HepG2 (cell line): ENCODE results near the gene SLCO1B1.

Source experiments
- NFIC ChIP-seq: IDR thresholded peaks from 2 replicates; pipeline ENCODE4 v1.6.1; 2012; ENCODE audit warnings: mild to moderate bottlenecking, low read length, inconsistent platforms
- XRCC5 ChIP-seq: fragments of 200-400 bp; formaldehyde crosslinking; optimal IDR thresholded peaks from 2 replicates; pipeline ENCODE3; 2017; ENCODE audit warnings: mild to moderate bottlenecking, low read length
- ZSCAN9 ChIP-seq: IDR thresholded peaks from 2 replicates; pipeline ENCODE4 v1.6.1; 2016; ENCODE audit warnings: borderline replicate concordance
- TF ChIP-seq, protein P1 (sequence below): sonication (generic); formaldehyde crosslinking; IDR thresholded peaks from 2 replicates; pipeline ENCODE4 v1.4.0; 2020; ENCODE audit warnings: missing genetic modification reagents

DNA sequence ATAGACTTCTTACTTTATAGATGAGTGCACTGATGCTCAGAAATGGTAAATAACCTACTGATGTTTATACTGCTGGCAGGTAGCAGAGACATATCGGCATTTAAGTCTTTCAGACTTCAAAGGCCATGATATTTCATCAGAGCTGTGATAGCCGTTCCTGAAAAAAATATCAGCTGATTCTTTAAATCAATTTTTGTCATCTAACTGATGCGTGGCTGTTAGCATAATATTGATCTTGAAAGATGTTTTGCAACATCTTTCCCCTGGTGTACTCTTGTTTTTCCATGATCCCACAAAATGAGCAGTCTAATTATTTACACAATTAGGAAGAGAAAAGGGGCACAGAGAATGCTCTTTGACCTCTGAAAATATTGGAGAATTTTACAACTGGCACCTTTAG is 1.6 kb upstream of the SLCO1B1 start:
- TF ChIP-seq NFIC, result no peak
- no peak for TF ChIP-seq ZSCAN9 (CRISPR knock-in tag)
- no peak for TF ChIP-seq XRCC5
- TF ChIP-seq, protein P1, sequence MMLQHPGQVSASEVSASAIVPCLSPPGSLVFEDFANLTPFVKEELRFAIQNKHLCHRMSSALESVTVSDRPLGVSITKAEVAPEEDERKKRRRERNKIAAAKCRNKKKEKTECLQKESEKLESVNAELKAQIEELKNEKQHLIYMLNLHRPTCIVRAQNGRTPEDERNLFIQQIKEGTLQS (CRISPR knock-in tag), result no peak
